ENCODE data around the gene POFUT1. TPM values are rescaled to one million over a fixed set of nuclear protein-coding genes. Genes with fewer than 3 reads are reported as not detected.
"Not testable (repeated sequence)": the region's sequence is repeated elsewhere in the genome, so short reads cannot be mapped to it uniquely, and the experiment has no call there.

Gene POFUT1
- polyA plus RNA-seq, 1 donor: 42.3 TPM

- not testable (repeated sequence) for DNase-seq
Measured at GRCh38 chr20:32275163-32275562, 67.5 kb downstream of the POFUT1 start.

GRCh38 chr20:32277361-32278198, 69.9 kb downstream of the POFUT1 start, which contains the start of gene KIF3B:
TSS of gene KIF3B (plus strand) at chr20:32277651. CDS start at chr20:32309778, 32,127 bp downstream.
- DNase-seq: peak; percentile 81

GRCh38 chr20:32278199-32278643, 70.5 kb downstream of the POFUT1 start:
- no peak for DNase-seq

GRCh38 chr20:32281711-32282110, 74.0 kb downstream of the POFUT1 start:
- DNase-seq: no peak

GRCh38 chr20:32282461-32282860, 74.8 kb downstream of the POFUT1 start:
- DNase-seq: no peak

GRCh38 chr20:32285082-32285620, 77.5 kb downstream of the POFUT1 start:
- no peak for DNase-seq

GRCh38 chr20:32285621-32286371, 78.1 kb downstream of the POFUT1 start:
- DNase-seq: no peak

GRCh38 chr20:32287231-32287638, 79.6 kb downstream of the POFUT1 start:
- no peak for DNase-seq

Other genes with a start within 250 kb of the POFUT1 start
- 0.35 TPM for gene XKR7, start 239.7 kb upstream of the POFUT1 start, polyA plus RNA-seq (ENCODE audit: insufficient read length)
- gene CCM2L, start 197.4 kb upstream of the POFUT1 start, polyA plus RNA-seq (ENCODE audit: insufficient read length): 5.2 TPM
- gene HCK, start 155.6 kb upstream of the POFUT1 start, polyA plus RNA-seq (ENCODE audit: insufficient read length): 1.8 TPM
- 72.0 TPM for gene TM9SF4, start 98.2 kb upstream of the POFUT1 start, polyA plus RNA-seq (ENCODE audit: insufficient read length)
- 23.2 TPM for gene PLAGL2, start 137 bp upstream of the POFUT1 start, polyA plus RNA-seq (ENCODE audit: insufficient read length)
- 46.1 TPM for gene KIF3B, start 69.8 kb downstream of the POFUT1 start, polyA plus RNA-seq (ENCODE audit: insufficient read length)
- 80.9 TPM for gene ASXL1, start 150.5 kb downstream of the POFUT1 start, polyA plus RNA-seq (ENCODE audit: insufficient read length)

All from left kidney (tissue), 2 donors.